Breast epithelium (tissue), 3 donors: ENCODE data around the gene FAM83C.

Experiments
- POLR2A ChIP-seq: fragments of 450-650 bp; IDR thresholded peaks from one replicate; pipeline ENCODE4 v1.6.1; 2016; ENCODE audit warnings: antibody characterized with exemption, mild to moderate bottlenecking, moderate library complexity
- POLR2AphosphoS5 ChIP-seq, 3 donors: sonication (generic); formaldehyde crosslinking; IDR thresholded peaks; one replicate each; pipeline ENCODE4 v1.6.1; 2017; ENCODE audit warnings: antibody characterized with exemption in 3 of 3
- TF ChIP-seq, protein P1 (sequence below), 3 donors: fragments of 450-650 bp; IDR thresholded peaks; one replicate each; pipeline ENCODE4 v1.5.1; 2016 to 2017; ENCODE audit warnings: antibody characterized with exemption in 3 of 3, mild to moderate bottlenecking in 3 of 3, moderate library complexity in 3 of 3

DNA sequence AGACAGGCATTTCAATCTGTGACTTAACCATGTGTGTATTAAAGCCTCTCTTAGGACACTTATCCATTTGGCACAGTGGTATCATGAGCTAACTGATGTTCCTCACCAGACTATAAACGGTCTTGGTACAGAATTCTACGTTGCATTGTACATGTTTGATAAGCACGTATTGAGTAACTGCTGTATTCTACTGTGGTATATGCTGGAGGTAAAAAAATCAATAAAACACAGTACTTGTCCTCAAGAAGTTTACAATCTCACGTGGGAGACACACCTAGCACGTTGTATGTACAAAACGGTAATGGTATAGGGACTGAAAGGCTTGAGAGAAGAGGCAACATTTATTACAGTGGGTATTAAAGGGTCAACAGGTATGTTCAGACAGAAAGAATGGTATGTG is 33.2 kb upstream of the FAM83C start:
- TF ChIP-seq, protein P1, sequence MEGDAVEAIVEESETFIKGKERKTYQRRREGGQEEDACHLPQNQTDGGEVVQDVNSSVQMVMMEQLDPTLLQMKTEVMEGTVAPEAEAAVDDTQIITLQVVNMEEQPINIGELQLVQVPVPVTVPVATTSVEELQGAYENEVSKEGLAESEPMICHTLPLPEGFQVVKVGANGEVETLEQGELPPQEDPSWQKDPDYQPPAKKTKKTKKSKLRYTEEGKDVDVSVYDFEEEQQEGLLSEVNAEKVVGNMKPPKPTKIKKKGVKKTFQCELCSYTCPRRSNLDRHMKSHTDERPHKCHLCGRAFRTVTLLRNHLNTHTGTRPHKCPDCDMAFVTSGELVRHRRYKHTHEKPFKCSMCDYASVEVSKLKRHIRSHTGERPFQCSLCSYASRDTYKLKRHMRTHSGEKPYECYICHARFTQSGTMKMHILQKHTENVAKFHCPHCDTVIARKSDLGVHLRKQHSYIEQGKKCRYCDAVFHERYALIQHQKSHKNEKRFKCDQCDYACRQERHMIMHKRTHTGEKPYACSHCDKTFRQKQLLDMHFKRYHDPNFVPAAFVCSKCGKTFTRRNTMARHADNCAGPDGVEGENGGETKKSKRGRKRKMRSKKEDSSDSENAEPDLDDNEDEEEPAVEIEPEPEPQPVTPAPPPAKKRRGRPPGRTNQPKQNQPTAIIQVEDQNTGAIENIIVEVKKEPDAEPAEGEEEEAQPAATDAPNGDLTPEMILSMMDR (IDR thresholded peaks at IDR 0.05): no peak
- TF ChIP-seq POLR2AphosphoS5 (IDR thresholded peaks at IDR 0.05) (no peak), POLR2A (no peak)
